ENCODE results near the gene RPRML.

- TF ChIP-seq CTCF (IDR thresholded peaks at IDR 0.05) = no peak
- no peak for TF ChIP-seq REST (IDR thresholded peaks at IDR 0.05; ENCODE audit: insufficient read depth in 1 of 2, low read depth in 2 of 2, low read length in 1 of 2)
- no peak for TF ChIP-seq POLR2AphosphoS5 (IDR thresholded peaks at IDR 0.05; ENCODE audit: low read depth, low read length)
- TF ChIP-seq SIN3A (IDR thresholded peaks at IDR 0.05; ENCODE audit: borderline replicate concordance, insufficient read depth, low read depth, low read length) = no peak
Observed at GRCh38 chr17:46960152-46960551, 18.9 kb downstream of the RPRML start.

All from Panc1 (cell line).